ENCODE results near the gene AMOTL1.
"Not testable (repeated sequence)": the region's sequence is repeated elsewhere in the genome, so short reads cannot be mapped to it uniquely, and the experiment has no call there.

DNA sequence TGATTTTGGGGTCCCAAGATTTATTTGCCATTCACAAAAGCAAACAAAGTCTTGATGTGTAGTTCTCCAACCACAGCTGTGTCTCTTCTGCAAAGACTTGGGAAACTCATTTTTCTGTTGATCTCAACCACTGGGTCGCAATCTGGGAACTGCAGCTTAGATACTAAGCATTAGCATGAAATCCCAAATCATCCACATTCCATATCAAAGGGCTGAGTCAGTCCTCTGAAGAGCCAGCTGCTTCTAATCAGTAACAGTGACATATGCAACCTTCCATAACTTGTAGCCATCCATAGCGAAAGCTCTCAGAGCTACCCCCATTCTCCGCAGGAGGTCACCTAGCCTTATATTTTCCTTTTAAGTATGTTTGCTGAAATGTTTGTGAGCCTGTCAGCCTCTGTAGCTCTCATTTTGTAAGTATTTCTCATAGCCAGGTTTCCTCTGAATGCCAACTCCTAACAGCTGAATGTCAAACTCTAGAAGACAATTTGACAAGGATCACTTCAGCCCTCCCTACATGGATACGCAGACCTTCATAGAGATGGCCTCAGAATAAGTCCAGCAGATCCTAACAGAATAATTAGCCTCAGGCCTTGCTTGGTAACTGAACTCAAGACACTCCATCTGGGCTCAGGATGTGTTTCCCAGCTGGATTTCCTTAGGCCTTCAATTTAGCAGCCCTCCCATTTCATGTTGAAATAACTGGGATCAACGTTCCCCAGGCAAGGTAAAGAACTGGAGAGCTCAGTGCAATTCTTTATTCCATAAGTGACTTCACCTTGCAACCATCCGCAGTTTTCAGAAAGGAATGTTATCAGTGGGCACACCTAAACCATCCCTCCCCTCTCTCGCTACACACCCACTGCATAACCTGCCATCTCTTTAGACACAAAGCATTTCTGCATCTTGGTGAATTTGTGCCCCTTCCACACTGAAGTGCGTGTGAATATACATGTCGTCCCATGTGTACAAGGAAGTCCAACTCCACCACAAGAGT, 44.9 kb downstream of the AMOTL1 start:
- TF ChIP-seq, protein P1, sequence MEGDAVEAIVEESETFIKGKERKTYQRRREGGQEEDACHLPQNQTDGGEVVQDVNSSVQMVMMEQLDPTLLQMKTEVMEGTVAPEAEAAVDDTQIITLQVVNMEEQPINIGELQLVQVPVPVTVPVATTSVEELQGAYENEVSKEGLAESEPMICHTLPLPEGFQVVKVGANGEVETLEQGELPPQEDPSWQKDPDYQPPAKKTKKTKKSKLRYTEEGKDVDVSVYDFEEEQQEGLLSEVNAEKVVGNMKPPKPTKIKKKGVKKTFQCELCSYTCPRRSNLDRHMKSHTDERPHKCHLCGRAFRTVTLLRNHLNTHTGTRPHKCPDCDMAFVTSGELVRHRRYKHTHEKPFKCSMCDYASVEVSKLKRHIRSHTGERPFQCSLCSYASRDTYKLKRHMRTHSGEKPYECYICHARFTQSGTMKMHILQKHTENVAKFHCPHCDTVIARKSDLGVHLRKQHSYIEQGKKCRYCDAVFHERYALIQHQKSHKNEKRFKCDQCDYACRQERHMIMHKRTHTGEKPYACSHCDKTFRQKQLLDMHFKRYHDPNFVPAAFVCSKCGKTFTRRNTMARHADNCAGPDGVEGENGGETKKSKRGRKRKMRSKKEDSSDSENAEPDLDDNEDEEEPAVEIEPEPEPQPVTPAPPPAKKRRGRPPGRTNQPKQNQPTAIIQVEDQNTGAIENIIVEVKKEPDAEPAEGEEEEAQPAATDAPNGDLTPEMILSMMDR (IDR thresholded peaks at IDR 0.05) = not testable (repeated sequence)
- TF ChIP-seq ZFX (IDR thresholded peaks at IDR 0.05; ENCODE audit: borderline replicate concordance) = not testable (repeated sequence)
